ENCODE data around the gene SEZ6. TPM values are rescaled to one million over a fixed set of nuclear protein-coding genes. Genes with fewer than 3 reads are reported as not detected.

Gene SEZ6
- total RNA-seq, 1 donor from 2014 or later, result not detected

DNA sequence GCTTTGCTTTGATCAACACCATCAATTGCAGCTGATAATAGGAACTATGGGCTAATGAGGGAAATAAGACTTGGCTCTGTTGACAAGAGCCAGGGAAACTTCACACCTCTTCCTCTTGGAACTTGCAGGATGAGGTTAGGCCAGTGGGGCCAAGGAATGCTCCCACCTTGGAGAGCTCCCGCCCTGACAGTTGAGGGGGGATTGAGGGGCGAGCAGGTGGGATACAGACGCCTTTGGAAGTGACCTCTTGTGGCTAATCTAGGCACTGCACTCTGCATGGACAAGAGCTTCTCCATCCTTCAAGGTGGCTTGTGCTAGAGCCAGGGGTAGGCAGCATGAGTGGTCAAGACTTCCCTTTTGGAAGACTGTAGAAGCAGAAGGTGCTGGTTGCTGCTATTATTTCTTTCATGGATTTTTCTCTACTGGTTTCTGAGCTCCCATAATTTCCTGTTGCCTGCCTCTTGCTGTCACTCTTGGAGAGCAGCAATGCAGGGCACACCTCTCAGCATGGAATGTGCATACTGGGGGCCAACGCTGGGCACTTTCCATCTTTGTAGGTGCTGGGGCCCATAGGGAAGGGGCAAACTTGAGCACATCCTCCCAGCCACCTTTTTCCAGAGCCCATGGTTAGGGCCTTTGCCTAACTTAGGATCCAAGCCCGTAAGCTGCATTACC is 52.3 kb downstream of the SEZ6 start:
- no peaks in the 10 kb centered on the region for H3K9me3 Mint-ChIP-seq (ENCODE audit: unreplicated experiment)
- H3K36me3 Mint-ChIP-seq (ENCODE audit: low read depth, unreplicated experiment), result peaks cover 6% of the 10 kb centered on the region
- no peak overlapping the region for H3K4me2 ChIP-seq (ENCODE audit: low read length)
- peaks cover 24% of the 10 kb centered on the region for H3K79me2 ChIP-seq (ENCODE audit: insufficient read depth, low read length)
- no peak overlapping the region for H3K4me3 ChIP-seq (ENCODE audit: insufficient read depth, low read depth, low read length)
- DNase-seq (ENCODE audit: low read depth) (no peak), FAIRE-seq (no peak)
- H3K27ac ChIP-seq (ENCODE audit: low read depth, low read length), result no peak overlapping the region
- peak overlapping the region; percentile 71 for H3K27ac Mint-ChIP-seq (ENCODE audit: unreplicated experiment)
- H3K4me1 Mint-ChIP-seq (ENCODE audit: low read depth, unreplicated experiment), result no peaks in the 10 kb centered on the region
- peaks cover 11% of the 10 kb centered on the region for H4K20me1 ChIP-seq (ENCODE audit: insufficient read depth, low read length)
- H3K9me3 ChIP-seq (ENCODE audit: insufficient read depth, low read depth, low read length), result no peaks in the 10 kb centered on the region
- H3K4me1 ChIP-seq (ENCODE audit: insufficient read depth, low read length), result peaks cover 11% of the 10 kb centered on the region
- TF ChIP-seq, protein P1, sequence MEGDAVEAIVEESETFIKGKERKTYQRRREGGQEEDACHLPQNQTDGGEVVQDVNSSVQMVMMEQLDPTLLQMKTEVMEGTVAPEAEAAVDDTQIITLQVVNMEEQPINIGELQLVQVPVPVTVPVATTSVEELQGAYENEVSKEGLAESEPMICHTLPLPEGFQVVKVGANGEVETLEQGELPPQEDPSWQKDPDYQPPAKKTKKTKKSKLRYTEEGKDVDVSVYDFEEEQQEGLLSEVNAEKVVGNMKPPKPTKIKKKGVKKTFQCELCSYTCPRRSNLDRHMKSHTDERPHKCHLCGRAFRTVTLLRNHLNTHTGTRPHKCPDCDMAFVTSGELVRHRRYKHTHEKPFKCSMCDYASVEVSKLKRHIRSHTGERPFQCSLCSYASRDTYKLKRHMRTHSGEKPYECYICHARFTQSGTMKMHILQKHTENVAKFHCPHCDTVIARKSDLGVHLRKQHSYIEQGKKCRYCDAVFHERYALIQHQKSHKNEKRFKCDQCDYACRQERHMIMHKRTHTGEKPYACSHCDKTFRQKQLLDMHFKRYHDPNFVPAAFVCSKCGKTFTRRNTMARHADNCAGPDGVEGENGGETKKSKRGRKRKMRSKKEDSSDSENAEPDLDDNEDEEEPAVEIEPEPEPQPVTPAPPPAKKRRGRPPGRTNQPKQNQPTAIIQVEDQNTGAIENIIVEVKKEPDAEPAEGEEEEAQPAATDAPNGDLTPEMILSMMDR (IDR thresholded peaks at IDR 0.05; ENCODE audit: insufficient read depth, low read depth, low read length), result peak; percentile 80
- TF ChIP-seq EZH2 (IDR thresholded peaks at IDR 0.05; ENCODE audit: insufficient read depth, low read length), result no peak
- H2AFZ ChIP-seq (ENCODE audit: low read depth, low read length), result no peak overlapping the region
- no peaks in the 10 kb centered on the region for H3K36me3 ChIP-seq (ENCODE audit: insufficient read depth, low read length)
- H3K4me3 Mint-ChIP-seq (ENCODE audit: unreplicated experiment), result no peak overlapping the region
- no peaks in the 10 kb centered on the region for H3K27me3 ChIP-seq (ENCODE audit: insufficient read depth, low read length)
- no peaks in the 10 kb centered on the region for H3K27me3 Mint-ChIP-seq (ENCODE audit: low read depth, unreplicated experiment)
- H3K9ac ChIP-seq (ENCODE audit: low read length), result no peak overlapping the region

DNA sequence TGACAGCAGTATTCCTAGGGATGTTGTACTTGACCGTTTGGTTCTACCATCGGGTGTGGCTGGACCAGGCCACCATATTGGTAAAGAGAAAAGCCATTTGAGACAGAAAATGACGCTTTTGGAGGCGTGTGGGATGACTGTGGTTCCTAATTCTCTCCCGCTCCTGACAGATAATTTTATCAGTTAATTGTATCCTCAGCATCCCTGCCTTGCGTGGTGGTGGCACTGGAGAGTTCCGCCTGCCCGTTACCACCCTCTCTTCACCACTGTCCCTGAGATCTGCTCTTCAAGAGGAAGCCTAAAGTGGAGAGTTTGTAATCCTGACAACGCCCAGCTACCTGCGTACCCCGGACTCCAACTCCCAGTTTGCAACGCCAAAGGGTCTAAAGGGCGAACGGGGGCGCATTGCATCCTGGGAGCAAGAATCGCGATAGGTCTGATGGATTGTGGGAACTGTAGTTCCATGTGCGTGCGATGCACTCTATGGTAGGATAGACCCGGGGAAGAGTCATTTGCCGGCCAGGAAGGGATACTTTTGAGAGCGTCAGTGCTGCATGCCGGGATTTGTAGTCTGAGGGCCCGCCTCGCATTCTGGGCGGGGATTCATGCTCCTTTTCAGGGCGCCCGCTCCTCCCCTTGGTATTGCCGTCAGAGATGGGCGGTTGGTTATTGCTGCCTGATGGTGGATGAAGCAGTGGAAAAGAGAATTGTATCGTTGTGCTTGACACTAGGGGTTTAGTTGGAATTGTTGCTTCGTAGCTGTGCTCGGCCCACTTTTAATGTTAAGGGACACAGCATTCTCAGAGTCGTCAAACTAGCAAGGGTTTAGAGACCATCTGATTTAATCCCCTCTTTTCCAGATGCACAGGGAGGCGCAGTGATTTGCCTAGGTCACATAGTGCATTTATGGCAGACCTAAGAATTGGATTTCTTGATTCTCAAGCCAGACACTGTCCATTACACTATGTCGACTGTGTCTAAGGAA is 53.5 kb downstream of the SEZ6 start:
- peaks cover 37% of the 10 kb centered on the region for H3K79me2 ChIP-seq (ENCODE audit: insufficient read depth, low read length)
- no peak for TF ChIP-seq EZH2 (IDR thresholded peaks at IDR 0.05; ENCODE audit: insufficient read depth, low read length)
- TF ChIP-seq, protein P1 (IDR thresholded peaks at IDR 0.05; ENCODE audit: insufficient read depth, low read depth, low read length), result no peak
- peak; percentile 72 for FAIRE-seq
- Mint-ChIP-seq H3K36me3 (ENCODE audit: low read depth, unreplicated experiment) (peaks cover 6% of the 10 kb centered on the region), H3K27ac (ENCODE audit: unreplicated experiment) (no peak overlapping the region), H3K4me1 (ENCODE audit: low read depth, unreplicated experiment) (peaks cover 8% of the 10 kb centered on the region), H3K4me3 (ENCODE audit: unreplicated experiment) (no peak overlapping the region), H3K27me3 (ENCODE audit: low read depth, unreplicated experiment) (no peaks in the 10 kb centered on the region), H3K9me3 (ENCODE audit: unreplicated experiment) (no peaks in the 10 kb centered on the region)
- no peaks in the 10 kb centered on the region for H3K9me3 ChIP-seq (ENCODE audit: insufficient read depth, low read depth, low read length)
- H3K36me3 ChIP-seq (ENCODE audit: insufficient read depth, low read length), result peaks cover 3% of the 10 kb centered on the region
- H4K20me1 ChIP-seq (ENCODE audit: insufficient read depth, low read length), result peaks cover 24% of the 10 kb centered on the region
- H3K4me3 ChIP-seq (ENCODE audit: insufficient read depth, low read depth, low read length), result peak overlapping the region; percentile 91
- H3K27ac ChIP-seq (ENCODE audit: low read depth, low read length), result peak overlapping the region; percentile 97
- H3K4me1 ChIP-seq (ENCODE audit: insufficient read depth, low read length), result peaks cover 23% of the 10 kb centered on the region
- H3K4me2 ChIP-seq (ENCODE audit: low read length), result peak overlapping the region; percentile 96
- peak overlapping the region; percentile 91 for H2AFZ ChIP-seq (ENCODE audit: low read depth, low read length)
- peak overlapping the region; percentile 88 for H3K9ac ChIP-seq (ENCODE audit: low read length)
- H3K27me3 ChIP-seq (ENCODE audit: insufficient read depth, low read length), result no peaks in the 10 kb centered on the region
- DNase-seq (ENCODE audit: low read depth), result peak; percentile 98
